Sigmoid colon (tissue), 7 donors: ENCODE results near the gene SLC6A8. TPM values are rescaled to one million over a fixed set of nuclear protein-coding genes. Genes with fewer than 3 reads are reported as not detected.

Experiments used
- DNase-seq: peaks from one replicate; pipeline ENCODE4 v3.0.0-alpha.2; 2019
- H3K27ac ChIP-seq, 4 donors: fragments of 200-600 bp; sonication (generic); one replicate each; pipeline ENCODE4 v1.5.1; 2016 to 2019; ENCODE audit warnings: mild to moderate bottlenecking in 1 of 4
- H3K27me3 ChIP-seq, 3 donors: fragments of 200-600 bp; sonication (generic); one replicate each; pipeline ENCODE4 v1.5.1; 2019; ENCODE audit warnings: mild to moderate bottlenecking in 1 of 3
- H3K36me3 ChIP-seq, 4 donors: fragments of 200-600 bp; sonication (generic); one replicate each; pipeline ENCODE4 v1.5.1; 2016 to 2019
- H3K4me1 ChIP-seq, 4 donors: fragments of 200-600 bp; sonication (generic); one replicate each; pipeline ENCODE4 v1.5.1; 2017 to 2019
- H3K4me3 ChIP-seq, 4 donors: fragments of 200-600 bp; sonication (generic); one replicate each; pipeline ENCODE4 v1.5.1; 2017 to 2019; ENCODE audit warnings: mild to moderate bottlenecking in 2 of 4, moderate library complexity in 1 of 4
- H3K9me3 ChIP-seq, 4 donors: fragments of 200-600 bp in 3 of 4; sonication (generic) in 3 of 4; one replicate each; pipeline versions ENCODE4 v1.5.1 to v1.6.1; 2013 to 2019
- EP300 ChIP-seq, 4 donors: sonication (generic); formaldehyde crosslinking; IDR thresholded peaks; one replicate each; pipeline ENCODE4 v1.6.1; 2017; ENCODE audit warnings: antibody characterized with exemption in 4 of 4
- POLR2A ChIP-seq, 2 donors: fragments of 450-650 bp; IDR thresholded peaks; one replicate each; pipeline ENCODE4 v1.6.1; 2016; ENCODE audit warnings: antibody characterized with exemption in 2 of 2, mild to moderate bottlenecking in 2 of 2, moderate library complexity in 2 of 2
- POLR2AphosphoS5 ChIP-seq, 4 donors: sonication (generic); formaldehyde crosslinking; IDR thresholded peaks; one replicate each; pipeline ENCODE4 v1.6.1; 2017; ENCODE audit warnings: antibody characterized with exemption in 4 of 4
- WGBS, 2 donors: extraction: QIAGEN DNeasy Blood & Tissue Kit; methylation state at CpG; one replicate each; pipeline ENCODE4 v1.1.7; 2013; 5-methylcytosine and 5-hydroxymethylcytosine counted together
- intact Hi-C: fragments of 100-400 bp; cut with DNase I; formaldehyde crosslinking; loops from one replicate; pipeline ENCODE4 v1.15.1; 2023
- polyA plus RNA-seq, 3 donors: library from polyadenylated mRNA; stranded (reverse); fragments of 200-250 nt; gene quantifications; one replicate each; pipeline ENCODE4 v1.2.3, GENCODE V29; 2013
- total RNA-seq, 4 donors: library from RNA; depleted of rRNA; stranded (reverse); fragments of >200 nt; gene quantifications; one replicate each; pipeline ENCODE4 v1.1.0, GENCODE V29; 2016
- TF ChIP-seq, protein P1 (sequence below), 4 experiments: fragments of 450-650 bp in 3 of 4; fragments of 200-600 bp in 1 of 4; IDR thresholded peaks; one replicate each; pipeline ENCODE4 v1.5.1; 2016 to 2019; ENCODE audit warnings: antibody characterized with exemption in 4 of 4, mild to moderate bottlenecking in 3 of 4, moderate library complexity in 2 of 4
- donor health status: healthy with polysubstance abuse.
- donor health status: Bipolar disorder and iron deficiency.
- donor health status: healthy.

The SLC6A8 gene
- total RNA-seq (10 to 100 TPM; 31.9 to 60.7 (median 35.1) TPM), polyA plus RNA-seq (100 to 1,000 TPM in 1 of 3 donors, 10 to 100 TPM in 2; 67.9 to 158 (median 70.5) TPM)

DNA sequence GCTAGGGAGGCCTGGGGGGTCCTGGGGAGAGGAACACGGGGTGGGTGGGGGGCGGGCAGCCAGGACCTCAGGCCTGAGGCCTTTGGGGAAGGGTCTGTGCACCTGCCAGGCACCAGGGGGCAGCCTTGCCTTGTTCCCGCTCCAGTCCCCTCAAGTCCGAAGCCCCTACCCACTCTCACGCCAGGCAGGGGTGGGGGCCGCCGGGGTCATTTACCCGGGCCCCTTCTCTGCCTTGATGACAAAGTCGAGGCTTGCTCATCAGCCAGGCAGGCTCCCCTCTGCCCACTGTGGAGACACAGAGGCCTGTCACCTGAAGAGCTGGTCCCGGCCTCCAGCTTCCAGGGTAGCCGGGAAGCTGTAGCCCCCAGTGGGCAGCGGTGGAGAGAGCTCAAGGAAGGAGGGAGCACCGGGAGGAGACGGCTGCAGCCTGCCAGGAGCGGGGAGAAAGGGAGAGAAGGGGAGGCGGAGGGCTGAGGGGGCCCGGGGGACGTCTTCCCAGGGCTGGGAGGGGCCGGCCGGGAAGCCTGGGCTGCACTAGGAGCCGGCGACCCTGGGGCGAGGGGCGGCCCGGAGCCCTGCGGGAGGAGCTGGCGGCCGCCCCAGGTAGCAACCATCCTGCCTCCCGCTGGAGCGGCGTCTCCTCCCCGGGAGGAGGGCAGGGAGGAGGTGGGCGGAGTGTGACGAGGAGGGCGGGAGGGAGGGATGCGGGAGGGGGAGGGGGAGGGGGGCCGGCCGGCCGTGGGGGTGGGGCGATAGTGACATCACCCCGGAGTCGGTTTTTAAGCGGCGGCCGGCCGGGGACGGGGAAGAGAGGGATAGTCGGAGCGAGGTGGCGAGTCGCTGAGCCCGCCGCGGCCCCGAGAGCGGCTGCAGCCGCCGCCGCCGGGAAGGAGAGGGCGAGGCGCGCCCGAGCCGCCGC, at the start of gene SLC6A8:
SLC6A8 (plus strand) TSS at position 806 of the 919 bp plus-strand sequence. CDS start 649 bp downstream, outside the sequence.
- H3K27ac ChIP-seq: peak within 1 kb of the TSS; percentile 79 to 92 (median 87)
- no peaks in the 10 kb centered on the region for H3K9me3 ChIP-seq
- DNase-seq: peak; percentile 91
- peak within 1 kb of the TSS; percentile 32 to 60 (median 58) for H3K4me3 ChIP-seq
- H3K27me3 ChIP-seq: no peaks in the 10 kb centered on the region
- no peak for TF ChIP-seq EP300 (IDR thresholded peaks at IDR 0.05)
- TF ChIP-seq POLR2A (IDR thresholded peaks at IDR 0.05): no peak
- TF ChIP-seq, protein P1, sequence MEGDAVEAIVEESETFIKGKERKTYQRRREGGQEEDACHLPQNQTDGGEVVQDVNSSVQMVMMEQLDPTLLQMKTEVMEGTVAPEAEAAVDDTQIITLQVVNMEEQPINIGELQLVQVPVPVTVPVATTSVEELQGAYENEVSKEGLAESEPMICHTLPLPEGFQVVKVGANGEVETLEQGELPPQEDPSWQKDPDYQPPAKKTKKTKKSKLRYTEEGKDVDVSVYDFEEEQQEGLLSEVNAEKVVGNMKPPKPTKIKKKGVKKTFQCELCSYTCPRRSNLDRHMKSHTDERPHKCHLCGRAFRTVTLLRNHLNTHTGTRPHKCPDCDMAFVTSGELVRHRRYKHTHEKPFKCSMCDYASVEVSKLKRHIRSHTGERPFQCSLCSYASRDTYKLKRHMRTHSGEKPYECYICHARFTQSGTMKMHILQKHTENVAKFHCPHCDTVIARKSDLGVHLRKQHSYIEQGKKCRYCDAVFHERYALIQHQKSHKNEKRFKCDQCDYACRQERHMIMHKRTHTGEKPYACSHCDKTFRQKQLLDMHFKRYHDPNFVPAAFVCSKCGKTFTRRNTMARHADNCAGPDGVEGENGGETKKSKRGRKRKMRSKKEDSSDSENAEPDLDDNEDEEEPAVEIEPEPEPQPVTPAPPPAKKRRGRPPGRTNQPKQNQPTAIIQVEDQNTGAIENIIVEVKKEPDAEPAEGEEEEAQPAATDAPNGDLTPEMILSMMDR (IDR thresholded peaks at IDR 0.05): peak in 1 of 4 experiments; percentile 40
- peak; percentile 64 to 89 (median 84) for TF ChIP-seq POLR2AphosphoS5 (IDR thresholded peaks at IDR 0.05)
- WGBS, 2 donors: 1 to 5% methylated on average over 63 to 66 of the region's 66 CpGs
- H3K4me1 ChIP-seq: peaks cover 0 to 33% (median 20%) of the 10 kb centered on the region in 4 donors
- intact Hi-C loops: no loop called here
- H3K36me3 ChIP-seq: peaks cover 0 to 4% (median 0%) of the 10 kb centered on the region in 4 donors

DNA sequence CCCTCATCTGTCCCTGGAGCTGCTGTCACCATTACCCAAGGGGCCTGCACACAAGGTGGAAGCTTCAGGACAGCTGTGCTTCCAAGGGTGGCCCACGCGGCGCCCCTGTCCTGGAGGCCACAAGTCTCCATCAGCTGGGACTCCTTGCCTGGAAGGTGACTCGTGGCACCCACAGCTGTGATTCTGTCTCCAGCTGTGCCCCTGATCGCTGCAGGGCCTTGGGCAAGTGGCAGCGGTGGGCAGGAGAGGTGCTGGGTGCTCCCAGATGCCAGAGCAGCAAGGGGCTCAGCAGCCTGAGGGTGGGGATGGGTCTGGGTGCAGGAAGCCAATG, 49.7 kb upstream of the SLC6A8 start:
- Histone ChIP-seq H3K36me3 (no peaks in the 10 kb centered on the region), H3K9me3 (no peaks in the 10 kb centered on the region), H3K4me1 (peaks cover 0 to 13% (median 9%) of the 10 kb centered on the region in 4 donors), H3K4me3 (no peak overlapping the region), H3K27ac (no peak overlapping the region), H3K27me3 (peaks cover 18 to 22% (median 19%) of the 10 kb centered on the region in 3 donors)
- WGBS, 2 donors: 83 to 89% methylated on average over 6 of the region's 6 CpGs
- TF ChIP-seq, protein P1 (IDR thresholded peaks at IDR 0.05): no peak
- TF ChIP-seq POLR2A (IDR thresholded peaks at IDR 0.05) (no peak), EP300 (IDR thresholded peaks at IDR 0.05) (no peak), POLR2AphosphoS5 (IDR thresholded peaks at IDR 0.05) (no peak)
- DNase-seq: no peak
- intact Hi-C loops: no loop called here

DNA sequence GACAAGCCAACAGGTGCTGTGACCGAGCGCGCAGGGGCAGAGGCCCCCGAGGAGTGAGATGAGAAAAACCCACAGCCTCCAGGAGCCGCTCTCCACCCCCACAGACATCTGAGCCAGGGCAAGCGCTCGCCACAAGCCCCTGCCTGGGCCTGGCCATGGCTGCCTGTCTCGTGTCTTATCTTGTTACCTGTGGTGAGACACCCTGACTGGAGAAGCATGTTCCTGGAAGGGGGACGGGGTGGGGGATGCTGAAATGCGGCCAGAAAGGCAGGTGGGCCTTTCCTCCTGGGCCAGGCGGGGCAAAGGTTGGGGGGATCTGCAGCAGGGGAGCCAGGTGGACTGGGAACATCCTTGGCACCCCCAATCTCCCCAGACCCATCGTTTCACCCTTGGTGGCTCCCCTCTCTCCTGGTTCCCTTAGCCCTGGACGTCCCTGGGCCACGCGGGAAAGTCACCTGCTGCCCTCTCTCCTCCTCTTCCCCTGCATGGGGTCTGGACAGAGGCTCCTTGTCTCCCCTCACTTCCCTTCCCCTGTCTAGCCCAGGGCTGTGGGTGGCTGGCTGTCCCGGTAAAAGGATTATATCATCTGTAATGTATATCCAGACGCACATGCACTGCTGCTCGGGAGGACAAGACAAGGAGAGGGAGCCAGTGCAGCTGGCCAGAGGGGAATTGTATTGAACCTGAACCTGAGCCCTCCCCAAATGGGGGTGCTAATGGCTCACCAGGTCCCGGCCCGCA, 49.1 kb upstream of the SLC6A8 start:
- H3K36me3 ChIP-seq: no peaks in the 10 kb centered on the region
- H3K4me1 ChIP-seq: peaks cover 0 to 15% (median 13%) of the 10 kb centered on the region in 4 donors
- DNase-seq: no peak
- no peaks in the 10 kb centered on the region for H3K9me3 ChIP-seq
- no peak overlapping the region for H3K27ac ChIP-seq
- peaks cover 22 to 28% (median 25%) of the 10 kb centered on the region in 3 donors for H3K27me3 ChIP-seq
- intact Hi-C loops: no loop called here
- H3K4me3 ChIP-seq: no peak overlapping the region
- TF ChIP-seq POLR2AphosphoS5 (IDR thresholded peaks at IDR 0.05) (no peak), POLR2A (IDR thresholded peaks at IDR 0.05) (no peak), EP300 (IDR thresholded peaks at IDR 0.05) (no peak)
- TF ChIP-seq, protein P1 (IDR thresholded peaks at IDR 0.05): no peak
- 74 to 77% methylated on average over 20 of the region's 20 CpGs for WGBS, 2 donors

DNA sequence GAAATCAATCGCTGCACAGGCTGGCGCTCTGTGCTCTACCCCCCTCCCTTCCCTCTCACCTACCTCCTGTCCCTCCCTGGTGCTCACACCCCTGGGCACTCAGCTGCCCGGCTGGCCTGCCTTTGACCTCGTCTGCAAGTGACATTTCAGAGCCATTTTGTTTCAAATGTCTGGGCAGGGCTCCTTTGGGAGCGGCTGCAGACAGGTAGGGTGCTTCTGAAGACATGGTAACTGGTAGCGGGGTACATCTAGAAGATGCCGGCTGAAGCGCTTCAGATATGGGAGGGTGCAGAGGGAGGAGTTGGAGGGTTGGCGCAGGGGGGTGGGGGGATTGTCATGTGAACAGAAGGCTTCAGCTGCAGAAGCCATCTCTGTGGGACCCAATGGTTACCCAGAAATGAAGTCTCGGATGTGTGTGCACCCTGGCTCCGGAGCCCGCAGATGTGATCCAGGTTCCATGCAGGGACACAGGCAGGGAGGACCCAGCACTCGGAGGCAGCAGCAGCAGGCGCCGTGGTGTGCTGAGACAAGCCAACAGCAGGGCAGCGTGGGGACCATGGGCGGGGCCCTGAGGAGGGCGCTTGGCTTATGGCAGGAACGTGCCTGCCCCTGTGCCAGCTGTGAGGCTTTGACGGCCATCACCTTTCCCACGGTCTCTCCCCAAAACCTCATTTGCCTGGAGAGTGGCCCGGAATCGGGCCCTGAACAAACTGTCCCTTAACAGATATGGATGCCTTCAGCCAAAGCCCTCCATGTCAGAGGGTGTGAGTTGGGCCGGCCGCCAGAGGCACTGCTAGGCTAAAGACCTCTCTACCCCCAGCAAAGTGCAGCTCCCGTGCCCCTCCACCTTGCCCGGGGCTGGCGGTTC, 48.3 kb upstream of the SLC6A8 start:
- Histone ChIP-seq H3K9me3 (no peaks in the 10 kb centered on the region), H3K36me3 (no peaks in the 10 kb centered on the region), H3K4me3 (no peak overlapping the region), H3K27me3 (peaks cover 26 to 33% (median 26%) of the 10 kb centered on the region in 3 donors), H3K4me1 (peaks cover 0 to 21% (median 17%) of the 10 kb centered on the region in 4 donors), H3K27ac (no peak overlapping the region)
- no peak for DNase-seq
- WGBS, 2 donors: 67 to 88% methylated on average over 28 of the region's 28 CpGs
- TF ChIP-seq, protein P1 (IDR thresholded peaks at IDR 0.05): no peak
- TF ChIP-seq EP300 (IDR thresholded peaks at IDR 0.05): no peak
- TF ChIP-seq POLR2AphosphoS5 (IDR thresholded peaks at IDR 0.05): no peak
- TF ChIP-seq POLR2A (IDR thresholded peaks at IDR 0.05): no peak
- intact Hi-C loops: no loop called here
